NCI-H1105 treated with DMSO at 0.1 percent for 48 hours (cell line): ENCODE results near the gene GPR137.

Source experiments
- DNase-seq: peaks from one replicate; lab custom pipeline; 2025; lab: John Stamatoyannopoulos, UW

Gene GPR137

GRCh38 chr11:64249563-64250414 is 35.9 kb upstream of the GPR137 start:
- no peak for DNase-seq

- DNase-seq, result no peak
These were observed 35.1 kb upstream of the GPR137 start for GRCh38 chr11:64250415-64251015.

GRCh38 chr11:64251016-64251752 is 34.5 kb upstream of the GPR137 start, which contains the start of gene PLCB3:
TSS of gene PLCB3 (plus strand) at chr11:64251530. CDS start at chr11:64251650, 120 bp downstream.
- peak; percentile 42 for DNase-seq

- no peak for DNase-seq
These were observed 34.0 kb upstream of the GPR137 start for GRCh38 chr11:64251753-64252002.

GRCh38 chr11:64252003-64252872 is 33.4 kb upstream of the GPR137 start:
- DNase-seq, result peak; percentile 5

- DNase-seq, result no peak
These were observed 32.6 kb upstream of the GPR137 start for GRCh38 chr11:64253043-64253442.

- no peak for DNase-seq
These were observed 32.2 kb upstream of the GPR137 start for GRCh38 chr11:64253481-64253880.

GRCh38 chr11:64254326-64254725 is 31.3 kb upstream of the GPR137 start:
- DNase-seq, result no peak

GRCh38 chr11:64255135-64256128 is 30.2 kb upstream of the GPR137 start:
- no peak for DNase-seq

GRCh38 chr11:64256300-64256699 is 29.3 kb upstream of the GPR137 start:
- no peak for DNase-seq

- no peak for DNase-seq
These were observed 27.3 kb upstream of the GPR137 start for GRCh38 chr11:64258356-64258755.

GRCh38 chr11:64258946-64259532 is 26.6 kb upstream of the GPR137 start:
- DNase-seq, result no peak

- no peak for DNase-seq
These were observed 26.0 kb upstream of the GPR137 start for GRCh38 chr11:64259533-64260067.

GRCh38 chr11:64260147-64260708 is 25.4 kb upstream of the GPR137 start:
- DNase-seq, result no peak

GRCh38 chr11:64261556-64262080 is 24.0 kb upstream of the GPR137 start:
- DNase-seq, result no peak

- DNase-seq, result no peak
These were observed 23.2 kb upstream of the GPR137 start for GRCh38 chr11:64262271-64263002.

GRCh38 chr11:64263021-64263946 is 22.4 kb upstream of the GPR137 start:
- DNase-seq, result no peak

GRCh38 chr11:64263947-64264317 is 21.7 kb upstream of the GPR137 start:
- no peak for DNase-seq
